Measurements from ENCODE around the gene SLC24A1. TPM values are rescaled to one million over a fixed set of nuclear protein-coding genes. Genes with fewer than 3 reads are reported as not detected.
A peak's percentile ranks its signal among the peaks of the same experiment; 100 is the strongest.

SLC24A1 gene
- total RNA-seq, 1 donor: 5.2 TPM

GRCh38 chr15:65580287-65580686 is 41.5 kb upstream of the SLC24A1 start:
- peak; percentile 55 for DNase-seq (ENCODE audit: low read depth)
- no peak for TF ChIP-seq CTCF (IDR thresholded peaks at IDR 0.05; ENCODE audit: insufficient read depth, low read depth, low read length)
- no peak overlapping the region for H3K4me3 ChIP-seq (ENCODE audit: low read depth, low read length)

- peak; percentile 47 for DNase-seq (ENCODE audit: low read depth)
- H3K4me3 ChIP-seq (ENCODE audit: low read depth, low read length): no peak overlapping the region
- no peak for TF ChIP-seq CTCF (IDR thresholded peaks at IDR 0.05; ENCODE audit: insufficient read depth, low read depth, low read length)
Observed at GRCh38 chr15:65583701-65584100, 38.0 kb upstream of the SLC24A1 start.

- no peak overlapping the region for H3K4me3 ChIP-seq (ENCODE audit: low read depth, low read length)
- DNase-seq (ENCODE audit: low read depth): no peak
- no peak for TF ChIP-seq CTCF (IDR thresholded peaks at IDR 0.05; ENCODE audit: insufficient read depth, low read depth, low read length)
Observed at GRCh38 chr15:65584241-65584640, 37.5 kb upstream of the SLC24A1 start.

GRCh38 chr15:65587094-65587493 is 34.6 kb upstream of the SLC24A1 start:
- no peak overlapping the region for H3K4me3 ChIP-seq (ENCODE audit: low read depth, low read length)
- no peak for TF ChIP-seq CTCF (IDR thresholded peaks at IDR 0.05; ENCODE audit: insufficient read depth, low read depth, low read length)
- no peak for DNase-seq (ENCODE audit: low read depth)

GRCh38 chr15:65595960-65596359 is 25.8 kb upstream of the SLC24A1 start:
- TF ChIP-seq CTCF (IDR thresholded peaks at IDR 0.05; ENCODE audit: insufficient read depth, low read depth, low read length): peak; percentile 35
- no peak overlapping the region for H3K4me3 ChIP-seq (ENCODE audit: low read depth, low read length)
- peak; percentile 8 for DNase-seq (ENCODE audit: low read depth)

GRCh38 chr15:65598468-65598867 is 23.3 kb upstream of the SLC24A1 start:
- no peak for DNase-seq (ENCODE audit: low read depth)
- H3K4me3 ChIP-seq (ENCODE audit: low read depth, low read length): no peak overlapping the region
- no peak for TF ChIP-seq CTCF (IDR thresholded peaks at IDR 0.05; ENCODE audit: insufficient read depth, low read depth, low read length)

GRCh38 chr15:65599677-65600076 is 22.1 kb upstream of the SLC24A1 start:
- H3K4me3 ChIP-seq (ENCODE audit: low read depth, low read length): no peak overlapping the region
- TF ChIP-seq CTCF (IDR thresholded peaks at IDR 0.05; ENCODE audit: insufficient read depth, low read depth, low read length): no peak
- no peak for DNase-seq (ENCODE audit: low read depth)

Measured in fibroblast of villous mesenchyme (primary cell).